Lower leg skin (tissue), 4 donors: ENCODE data around the gene NODAL. TPM values are rescaled to one million over a fixed set of nuclear protein-coding genes. Genes with fewer than 3 reads are reported as not detected.

ENCODE experiments used
- DNase-seq, 2 donors: peaks; one replicate each; pipeline ENCODE4 v3.0.0-alpha.2; 2019; ENCODE audit warnings: low spot score in 2 of 2
- H3K4me3 ChIP-seq: fragments of 200-600 bp; sonication (generic); 2 replicates; pipeline ENCODE4 v1.5.1; 2017; ENCODE audit warnings: mild to moderate bottlenecking, low read depth; ENCODE audit not compliant: poor library complexity, severe bottlenecking
- POLR2A ChIP-seq, 2 donors: fragments of 450-650 bp; IDR thresholded peaks; one replicate each; pipeline ENCODE4 v1.6.1; 2016 to 2017; ENCODE audit warnings: antibody characterized with exemption in 2 of 2, mild to moderate bottlenecking in 1 of 2, moderate library complexity in 1 of 2
- WGBS, 2 donors: methylation state at CpG; one replicate each; pipeline ENCODE4 v1.1.5; 2018; 5-methylcytosine and 5-hydroxymethylcytosine counted together
- intact Hi-C: fragments of 100-400 bp; cut with DNase I; formaldehyde crosslinking; loops from one replicate; pipeline ENCODE4 v1.15.0; 2023; ENCODE audit warnings: low total_unique reads
- total RNA-seq, 4 donors: library from RNA; depleted of rRNA; stranded (reverse); fragments of >200 nt; gene quantifications; one replicate each; pipeline ENCODE4 v1.1.0, GENCODE V29; 2016
- TF ChIP-seq, protein P1 (sequence below), 3 donors: fragments of 450-650 bp; IDR thresholded peaks; one replicate each; pipeline ENCODE4 v1.5.1; 2016; ENCODE audit warnings: antibody characterized with exemption in 3 of 3, mild to moderate bottlenecking in 3 of 3, moderate library complexity in 2 of 3

The NODAL gene
- total RNA-seq, 4 donors from 2014 or later: not detected

DNA sequence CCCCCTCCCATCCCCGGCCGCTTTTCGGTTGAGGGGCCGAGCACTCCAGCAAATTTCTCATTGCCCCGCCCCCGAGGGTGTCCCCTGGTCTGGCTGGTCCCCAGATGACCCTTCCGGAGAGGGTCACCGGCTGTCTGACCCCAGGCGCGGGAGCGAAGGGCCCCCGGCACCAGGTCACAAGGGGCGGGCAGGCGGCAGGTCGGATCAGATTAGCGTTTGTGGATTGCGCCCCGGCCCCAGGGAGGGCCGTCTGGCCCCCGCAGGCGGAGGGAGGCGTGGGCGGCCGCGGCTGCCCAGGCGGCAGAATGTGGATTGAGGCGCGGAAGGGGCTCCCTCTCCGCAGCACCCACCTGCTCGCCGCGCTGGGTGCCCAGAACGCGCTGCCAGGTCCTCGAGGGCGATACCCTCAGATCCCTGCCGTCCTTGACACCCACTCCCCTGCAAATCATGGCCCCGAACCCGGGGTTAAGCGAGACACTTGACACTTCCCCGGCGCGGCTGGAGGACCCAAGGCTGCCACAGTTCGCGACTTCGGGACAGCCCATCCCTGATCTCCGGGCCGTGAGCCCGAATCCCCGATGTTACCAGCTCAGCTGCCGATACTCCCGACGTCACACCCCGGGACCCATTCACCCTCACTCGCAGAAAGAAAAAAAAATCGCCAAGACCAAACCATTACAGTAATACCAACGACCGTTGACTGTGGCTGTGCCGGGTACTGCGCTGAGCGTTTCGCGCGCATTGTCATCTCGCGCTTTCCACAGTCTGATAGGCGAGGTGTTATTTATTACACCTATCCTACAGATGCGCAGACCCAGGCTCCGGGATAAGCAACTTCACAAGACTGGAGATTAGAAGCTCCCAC, 953 bp downstream of the NODAL start:
- peak in 1 of 2 donors; percentile 79 for DNase-seq
- intact Hi-C loops: no loop called here
- no peak overlapping the region for H3K4me3 ChIP-seq
- WGBS, 2 donors: 5 to 6% methylated on average over 51 to 56 of the region's 69 CpGs
- no peak for TF ChIP-seq POLR2A (IDR thresholded peaks at IDR 0.05)
- TF ChIP-seq, protein P1, sequence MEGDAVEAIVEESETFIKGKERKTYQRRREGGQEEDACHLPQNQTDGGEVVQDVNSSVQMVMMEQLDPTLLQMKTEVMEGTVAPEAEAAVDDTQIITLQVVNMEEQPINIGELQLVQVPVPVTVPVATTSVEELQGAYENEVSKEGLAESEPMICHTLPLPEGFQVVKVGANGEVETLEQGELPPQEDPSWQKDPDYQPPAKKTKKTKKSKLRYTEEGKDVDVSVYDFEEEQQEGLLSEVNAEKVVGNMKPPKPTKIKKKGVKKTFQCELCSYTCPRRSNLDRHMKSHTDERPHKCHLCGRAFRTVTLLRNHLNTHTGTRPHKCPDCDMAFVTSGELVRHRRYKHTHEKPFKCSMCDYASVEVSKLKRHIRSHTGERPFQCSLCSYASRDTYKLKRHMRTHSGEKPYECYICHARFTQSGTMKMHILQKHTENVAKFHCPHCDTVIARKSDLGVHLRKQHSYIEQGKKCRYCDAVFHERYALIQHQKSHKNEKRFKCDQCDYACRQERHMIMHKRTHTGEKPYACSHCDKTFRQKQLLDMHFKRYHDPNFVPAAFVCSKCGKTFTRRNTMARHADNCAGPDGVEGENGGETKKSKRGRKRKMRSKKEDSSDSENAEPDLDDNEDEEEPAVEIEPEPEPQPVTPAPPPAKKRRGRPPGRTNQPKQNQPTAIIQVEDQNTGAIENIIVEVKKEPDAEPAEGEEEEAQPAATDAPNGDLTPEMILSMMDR (IDR thresholded peaks at IDR 0.05): no peak

DNA sequence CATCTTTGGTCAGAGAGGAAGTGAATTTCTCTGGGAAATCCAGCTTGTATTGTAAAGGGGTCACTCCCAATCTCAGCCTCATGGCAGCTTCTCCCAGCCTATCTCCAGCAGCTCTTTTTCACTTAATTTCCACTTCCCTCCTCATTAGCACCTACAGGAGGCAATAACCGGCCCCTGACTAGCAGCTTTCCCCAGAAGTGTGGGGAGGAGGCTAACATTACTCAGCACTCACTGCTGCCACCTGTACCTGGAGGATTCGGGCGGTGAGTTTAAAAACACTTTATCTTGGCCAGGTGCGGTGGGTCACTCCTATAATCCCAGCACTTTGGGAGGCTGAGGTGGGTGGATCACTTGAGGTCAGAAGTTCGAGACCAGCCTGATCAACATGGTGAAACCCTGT, 3.8 kb downstream of the NODAL start:
- H3K4me3 ChIP-seq: no peak overlapping the region
- DNase-seq: no peak
- intact Hi-C loops: no loop called here
- TF ChIP-seq, protein P1 (IDR thresholded peaks at IDR 0.05): no peak
- TF ChIP-seq POLR2A (IDR thresholded peaks at IDR 0.05): no peak
- WGBS, 2 donors: 79 to 84% methylated on average over 5 of the region's 5 CpGs

GRCh38 chr10:70435241-70436085, 6.0 kb downstream of the NODAL start:
- intact Hi-C loops: no loop called here
- WGBS, 2 donors: 90 to 93% methylated on average over 18 to 19 of the region's 19 CpGs

GRCh38 chr10:70433581-70434280, 7.8 kb downstream of the NODAL start:
- no peak for TF ChIP-seq POLR2A (IDR thresholded peaks at IDR 0.05)
- TF ChIP-seq, protein P1 (IDR thresholded peaks at IDR 0.05): no peak
- H3K4me3 ChIP-seq: no peak overlapping the region
- intact Hi-C loops: no loop called here
- 78 to 82% methylated on average over 9 of the region's 9 CpGs for WGBS, 2 donors
- no peak for DNase-seq

More at GRCh38 chr10:70435241-70436085, 6.0 kb downstream of the NODAL start:
- H3K4me3 ChIP-seq: no peak overlapping the region
- no peak for TF ChIP-seq POLR2A (IDR thresholded peaks at IDR 0.05)
- TF ChIP-seq, protein P1 (IDR thresholded peaks at IDR 0.05): no peak
- no peak for DNase-seq

DNA sequence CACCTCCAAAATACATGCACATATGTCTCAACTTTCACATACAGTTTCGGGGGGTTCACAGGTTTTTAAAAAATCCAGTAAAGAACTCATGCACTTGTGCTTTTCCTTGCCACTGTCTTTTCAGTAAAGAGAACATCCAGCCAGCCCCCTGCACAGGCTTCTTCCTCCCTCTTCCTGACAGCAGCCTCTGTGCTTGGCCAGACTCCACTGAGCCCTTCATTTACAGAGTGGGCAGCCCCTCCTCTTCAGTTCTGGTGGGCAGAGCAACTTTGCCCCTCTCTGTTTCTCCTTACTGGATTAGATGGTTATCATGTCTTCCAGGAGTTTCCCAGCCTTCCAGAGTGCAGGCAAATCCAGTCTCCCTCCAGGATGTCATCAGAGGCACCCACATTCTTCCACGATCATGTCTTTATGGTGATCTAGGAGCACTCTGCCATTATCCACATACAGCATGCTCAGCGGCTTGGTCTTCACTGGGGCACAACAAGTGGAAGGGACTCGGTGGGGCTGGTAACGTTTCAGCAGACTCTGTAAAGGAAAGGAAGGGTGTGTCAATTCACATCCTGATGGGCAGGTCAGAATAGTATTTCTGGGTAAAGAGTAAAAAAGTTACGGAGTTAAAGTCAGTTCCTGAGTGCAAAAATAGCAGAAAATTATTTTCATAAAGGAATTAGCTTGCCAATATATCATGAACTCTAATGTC, 8.8 kb downstream of the NODAL start:
- TF ChIP-seq, protein P1 (IDR thresholded peaks at IDR 0.05): no peak
- TF ChIP-seq POLR2A (IDR thresholded peaks at IDR 0.05): no peak
- intact Hi-C loops: no loop called here
- no peak for DNase-seq
- no peak overlapping the region for H3K4me3 ChIP-seq
- 65 to 76% methylated on average over 6 of the region's 6 CpGs for WGBS, 2 donors
